Smooth muscle cell (in vitro differentiated cells): ENCODE measurements around the gene MMD. TPM values are rescaled to one million over a fixed set of nuclear protein-coding genes. Genes with fewer than 3 reads are reported as not detected.

Experiments
- DNase-seq: peaks from one replicate; lab custom pipeline; 2025; ENCODE audit not compliant: unreplicated experiment; lab: John Stamatoyannopoulos, UW
- H2AFZ ChIP-seq: fragments of 200-600 bp; sonication (generic); 2 replicates; pipeline ENCODE4 v1.6.0; 2016; ENCODE audit warnings: antibody characterized with exemption, low read depth, mild to moderate bottlenecking
- H3F3A ChIP-seq: fragments of 200-600 bp; sonication (generic); 2 replicates; pipeline ENCODE4 v1.6.0; 2017; ENCODE audit warnings: antibody characterized with exemption, low read depth
- H3K27ac ChIP-seq: fragments of 200-600 bp; sonication (generic); 2 replicates; pipeline ENCODE4 v1.5.1; 2016; ENCODE audit warnings: low read depth, mild to moderate bottlenecking
- H3K27me3 ChIP-seq: fragments of 200-600 bp; sonication (generic); 2 replicates; pipeline ENCODE4 v1.6.1; 2016; ENCODE audit warnings: low read depth, mild to moderate bottlenecking
- H3K36me3 ChIP-seq: fragments of 200-600 bp; sonication (generic); 2 replicates; pipeline ENCODE4 v1.5.1; 2016; ENCODE audit warnings: low read depth
- H3K4me1 ChIP-seq: fragments of 200-600 bp; sonication (generic); 2 replicates; pipeline ENCODE4 v1.5.1; 2016; ENCODE audit warnings: low read depth
- H3K4me2 ChIP-seq: fragments of 200-600 bp; sonication (generic); 2 replicates; pipeline ENCODE4 v1.6.0; 2016; ENCODE audit warnings: mild to moderate bottlenecking
- H3K4me3 ChIP-seq: fragments of 200-600 bp; sonication (generic); 2 replicates; pipeline ENCODE4 v1.5.1; 2016; ENCODE audit warnings: mild to moderate bottlenecking
- H3K79me2 ChIP-seq: fragments of 200-600 bp; sonication (generic); 2 replicates; pipeline ENCODE4 v1.6.0; 2016; ENCODE audit warnings: low read depth, mild to moderate bottlenecking
- H3K9ac ChIP-seq: fragments of 200-600 bp; sonication (generic); 2 replicates; pipeline ENCODE4 v1.6.0; 2016; ENCODE audit warnings: low read depth
- H3K9me3 ChIP-seq: fragments of 200-600 bp; sonication (generic); replicated peaks from 2 replicates; pipeline ENCODE4 v1.5.1; 2016; ENCODE audit warnings: low read depth
- H4K20me1 ChIP-seq: fragments of 200-600 bp; sonication (generic); 2 replicates; pipeline ENCODE4 v1.6.0; 2016; ENCODE audit warnings: low read depth
- CTCF ChIP-seq: fragments of 200-600 bp; sonication (generic); IDR thresholded peaks from 2 replicates; pipeline ENCODE4 v1.5.1; 2017; ENCODE audit warnings: borderline replicate concordance, mild to moderate bottlenecking, antibody characterized with exemption; ENCODE audit not compliant: insufficient read depth, poor library complexity, severe bottlenecking
- WGBS: methylation state at CpG from one replicate; pipeline ENCODE4 v1.1.7; 2016; ENCODE audit warnings: low lambda C conversion rate; 5-methylcytosine and 5-hydroxymethylcytosine counted together
- polyA plus RNA-seq: library from polyadenylated mRNA; unstranded; fragments of >200 nt; fragmentation: Nextera tagmentation; extraction: Ambion mirVana; gene quantifications from 2 replicates; pipeline ENCODE4 v1.2.1, GENCODE V29; 2016
- total RNA-seq: library from RNA; depleted of rRNA; stranded (reverse); fragments of >200 nt; gene quantifications from 2 replicates; pipeline ENCODE4 v1.2.3, GENCODE V29; 2014

MMD gene
- total and polyA plus RNA-seq, 2 experiments from 2014 or later, result 18.0 to 19.6 TPM

- peaks cover 9% of the 10 kb centered on the region for H3K4me1 ChIP-seq
- no peak overlapping the region for H2AFZ ChIP-seq
- 45% methylated on average over 3 of the region's 3 CpGs for WGBS
- H3K4me2 ChIP-seq, result no peak overlapping the region
- no peaks in the 10 kb centered on the region for H4K20me1 ChIP-seq
- no peak overlapping the region for H3K9ac ChIP-seq
- H3F3A ChIP-seq, result peaks cover 3% of the 10 kb centered on the region
- H3K27ac ChIP-seq, result no peak overlapping the region
- TF ChIP-seq CTCF, result no peak
- H3K36me3 ChIP-seq, result no peaks in the 10 kb centered on the region
- H3K4me3 ChIP-seq, result no peak overlapping the region
- H3K27me3 ChIP-seq, result no peaks in the 10 kb centered on the region
- no peaks in the 10 kb centered on the region for H3K79me2 ChIP-seq
- H3K9me3 ChIP-seq, result no peaks in the 10 kb centered on the region
- no peak for DNase-seq
These were observed 32.8 kb downstream of the MMD start for GRCh38 chr17:55388842-55389241.

GRCh38 chr17:55386796-55387332 lies 34.8 kb downstream of the MMD start:
- H3K36me3 ChIP-seq, result no peaks in the 10 kb centered on the region
- DNase-seq, result no peak
- H2AFZ ChIP-seq, result no peak overlapping the region
- H3K9me3 ChIP-seq, result no peaks in the 10 kb centered on the region
- H3K9ac ChIP-seq, result no peak overlapping the region
- H3K27ac ChIP-seq, result no peak overlapping the region
- peaks cover 9% of the 10 kb centered on the region for H3K4me1 ChIP-seq
- no peak for TF ChIP-seq CTCF
- H3K79me2 ChIP-seq, result no peaks in the 10 kb centered on the region
- WGBS, result 83% methylated on average over 3 of the region's 3 CpGs
- peaks cover under 1% of the 10 kb centered on the region for H3K27me3 ChIP-seq
- no peak overlapping the region for H3K4me2 ChIP-seq
- no peaks in the 10 kb centered on the region for H4K20me1 ChIP-seq
- H3F3A ChIP-seq, result peaks cover 3% of the 10 kb centered on the region
- no peak overlapping the region for H3K4me3 ChIP-seq

- Histone ChIP-seq H3K4me1 (peaks cover 9% of the 10 kb centered on the region), H3F3A (peaks cover 3% of the 10 kb centered on the region), H3K27me3 (peaks cover 5% of the 10 kb centered on the region), H3K4me3 (no peak overlapping the region), H3K27ac (no peak overlapping the region), H3K36me3 (no peaks in the 10 kb centered on the region), H2AFZ (no peak overlapping the region), H3K9ac (no peak overlapping the region), H4K20me1 (no peaks in the 10 kb centered on the region), H3K4me2 (no peak overlapping the region), H3K79me2 (no peaks in the 10 kb centered on the region), H3K9me3 (no peaks in the 10 kb centered on the region)
- TF ChIP-seq CTCF, result no peak
- WGBS, result 94% methylated on average over 10 of the region's 10 CpGs
- no peak for DNase-seq
These were observed 36.9 kb downstream of the MMD start for GRCh38 chr17:55384643-55385232.
